HL-60 (cell line): ENCODE results near the gene TMTC2.

ENCODE experiments used
- DNase-seq, 2 experiments: peaks; one replicate each; pipeline ENCODE4 v3.0.0-alpha.2; 2010 to 2020; ENCODE audit warnings: low read depth in 1 of 2, low spot score in 1 of 2
- H3K27ac ChIP-seq: fragments of 250-450 bp; sonication (Bioruptor Pico); replicated peaks from 2 replicates; pipeline ENCODE4 v1.5.1; 2020; ENCODE audit warnings: mild to moderate bottlenecking, moderate library complexity
- H3K27me3 ChIP-seq: fragments of 250-450 bp; sonication (Bioruptor Pico); 2 replicates; pipeline ENCODE4 v1.5.1; 2021; ENCODE audit warnings: mild to moderate bottlenecking, moderate library complexity; ENCODE audit not compliant: insufficient read depth, poor library complexity, severe bottlenecking
- H3K4me3 ChIP-seq: replicated peaks from 2 replicates; pipeline ENCODE4 v1.5.1; 2011; ENCODE audit warnings: mild to moderate bottlenecking, control low read depth, low read length; ENCODE audit not compliant: insufficient read depth
- CTCF ChIP-seq: IDR thresholded peaks from one replicate; pipeline ENCODE4 v1.5.1; 2011; ENCODE audit warnings: low read length, control low read depth, inconsistent platforms; ENCODE audit not compliant: insufficient read depth
- GABPA ChIP-seq: IDR thresholded peaks from 2 replicates; pipeline ENCODE4 v1.6.1; 2012; ENCODE audit warnings: low read depth
- POLR2AphosphoS5 ChIP-seq: IDR thresholded peaks from 2 replicates; pipeline ENCODE4 v1.6.1; 2012; ENCODE audit warnings: low read depth
- SPI1 ChIP-seq: IDR thresholded peaks from 2 replicates; pipeline ENCODE4 v1.6.1; 2012; ENCODE audit warnings: low read depth, mild to moderate bottlenecking, borderline replicate concordance
- TF ChIP-seq, protein P1 (sequence below): IDR thresholded peaks from 2 replicates; pipeline ENCODE4 v1.6.1; 2012; ENCODE audit warnings: low read depth; ENCODE audit not compliant: insufficient replicate concordance

Gene TMTC2

GRCh38 chr12:82647853-82648252 is 38.9 kb upstream of the TMTC2 start:
- no peak for DNase-seq
- no peak overlapping the region for H3K27ac ChIP-seq
- no peak for TF ChIP-seq GABPA
- no peak for TF ChIP-seq CTCF
- TF ChIP-seq POLR2AphosphoS5: no peak
- no peak for TF ChIP-seq SPI1
- TF ChIP-seq, protein P1, sequence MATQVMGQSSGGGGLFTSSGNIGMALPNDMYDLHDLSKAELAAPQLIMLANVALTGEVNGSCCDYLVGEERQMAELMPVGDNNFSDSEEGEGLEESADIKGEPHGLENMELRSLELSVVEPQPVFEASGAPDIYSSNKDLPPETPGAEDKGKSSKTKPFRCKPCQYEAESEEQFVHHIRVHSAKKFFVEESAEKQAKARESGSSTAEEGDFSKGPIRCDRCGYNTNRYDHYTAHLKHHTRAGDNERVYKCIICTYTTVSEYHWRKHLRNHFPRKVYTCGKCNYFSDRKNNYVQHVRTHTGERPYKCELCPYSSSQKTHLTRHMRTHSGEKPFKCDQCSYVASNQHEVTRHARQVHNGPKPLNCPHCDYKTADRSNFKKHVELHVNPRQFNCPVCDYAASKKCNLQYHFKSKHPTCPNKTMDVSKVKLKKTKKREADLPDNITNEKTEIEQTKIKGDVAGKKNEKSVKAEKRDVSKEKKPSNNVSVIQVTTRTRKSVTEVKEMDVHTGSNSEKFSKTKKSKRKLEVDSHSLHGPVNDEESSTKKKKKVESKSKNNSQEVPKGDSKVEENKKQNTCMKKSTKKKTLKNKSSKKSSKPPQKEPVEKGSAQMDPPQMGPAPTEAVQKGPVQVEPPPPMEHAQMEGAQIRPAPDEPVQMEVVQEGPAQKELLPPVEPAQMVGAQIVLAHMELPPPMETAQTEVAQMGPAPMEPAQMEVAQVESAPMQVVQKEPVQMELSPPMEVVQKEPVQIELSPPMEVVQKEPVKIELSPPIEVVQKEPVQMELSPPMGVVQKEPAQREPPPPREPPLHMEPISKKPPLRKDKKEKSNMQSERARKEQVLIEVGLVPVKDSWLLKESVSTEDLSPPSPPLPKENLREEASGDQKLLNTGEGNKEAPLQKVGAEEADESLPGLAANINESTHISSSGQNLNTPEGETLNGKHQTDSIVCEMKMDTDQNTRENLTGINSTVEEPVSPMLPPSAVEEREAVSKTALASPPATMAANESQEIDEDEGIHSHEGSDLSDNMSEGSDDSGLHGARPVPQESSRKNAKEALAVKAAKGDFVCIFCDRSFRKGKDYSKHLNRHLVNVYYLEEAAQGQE: no peak

DNA sequence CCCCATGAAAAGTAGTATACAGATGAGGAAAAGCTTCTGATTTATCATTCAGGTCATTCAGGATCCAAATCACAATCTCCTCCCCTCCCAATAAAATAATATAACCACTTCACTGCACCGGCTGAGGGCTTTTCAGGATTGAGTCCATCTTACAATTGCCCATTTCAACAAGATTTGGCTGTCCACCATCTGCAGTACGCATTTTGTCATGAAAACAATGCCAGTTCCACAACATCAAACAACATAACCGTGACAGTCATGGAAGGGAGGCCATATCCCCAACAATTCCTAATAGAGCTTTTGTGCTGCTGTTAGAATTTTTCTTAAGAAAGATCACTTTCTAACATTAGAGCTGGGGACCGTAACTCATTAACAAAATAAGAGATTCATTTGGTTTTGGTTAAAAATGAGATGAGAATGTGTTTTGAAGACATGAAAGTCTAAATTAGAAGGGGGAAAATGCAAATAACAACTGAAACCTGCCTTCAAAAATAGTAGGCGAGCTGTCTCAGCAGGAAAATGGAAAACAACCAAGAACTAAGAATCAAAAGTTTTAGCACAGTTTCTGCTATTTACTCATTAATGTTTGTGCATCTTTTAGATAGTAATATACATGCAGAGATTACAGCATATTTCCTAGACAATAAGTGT is 38.3 kb upstream of the TMTC2 start:
- Histone ChIP-seq H3K4me3 (no peak overlapping the region), H3K27ac (no peak overlapping the region), H3K27me3 (no peaks in the 10 kb centered on the region)
- TF ChIP-seq CTCF: no peak
- TF ChIP-seq SPI1: no peak
- TF ChIP-seq, protein P1: no peak
- TF ChIP-seq POLR2AphosphoS5: no peak
- no peak for TF ChIP-seq GABPA
- no peak for DNase-seq

More at GRCh38 chr12:82647853-82648252, 38.9 kb upstream of the TMTC2 start:
- H3K27me3 ChIP-seq: no peaks in the 10 kb centered on the region
- H3K4me3 ChIP-seq: no peak overlapping the region

- DNase-seq: no peak
- no peak for TF ChIP-seq SPI1
- no peak for TF ChIP-seq GABPA
- no peak for TF ChIP-seq CTCF
- TF ChIP-seq POLR2AphosphoS5: no peak
- TF ChIP-seq, protein P1: no peak
- no peak overlapping the region for H3K4me3 ChIP-seq
- no peak overlapping the region for H3K27ac ChIP-seq
- no peaks in the 10 kb centered on the region for H3K27me3 ChIP-seq
Measured at GRCh38 chr12:82650627-82651337, 35.9 kb upstream of the TMTC2 start.
